Bronchial epithelial cell (primary cell): ENCODE data around the gene MT1E. TPM values are rescaled to one million over a fixed set of nuclear protein-coding genes. Genes with fewer than 3 reads are reported as not detected.
"Not testable (repeated sequence)": the region's sequence is repeated elsewhere in the genome, so short reads cannot be mapped to it uniquely, and the experiment has no call there.

ENCODE experiments used
- DNase-seq: peaks from one replicate; pipeline ENCODE4 v3.0.0-alpha.2; 2010; ENCODE audit warnings: low read depth
- FAIRE-seq: peaks from 2 replicates; lab custom pipeline; 2011; peaks lifted over from hg19 to GRCh38; lab: Jason Lieb, UNC
- H3K27me3 ChIP-seq: 2 replicates; pipeline ENCODE4 v1.5.1; 2011; ENCODE audit warnings: low read length; ENCODE audit not compliant: control insufficient read depth, insufficient read depth
- H3K36me3 ChIP-seq: 2 replicates; pipeline ENCODE4 v1.5.1; 2011; ENCODE audit warnings: low read length; ENCODE audit not compliant: control insufficient read depth, insufficient read depth
- H3K4me3 ChIP-seq: 2 replicates; pipeline ENCODE4 v1.5.1; 2011; ENCODE audit warnings: mild to moderate bottlenecking, low read depth, low read length, control low read depth
- CTCF ChIP-seq: IDR thresholded peaks from 2 replicates; pipeline ENCODE4 v1.5.1; 2011; ENCODE audit warnings: mild to moderate bottlenecking, moderate library complexity, low read length, control low read depth, inconsistent platforms; ENCODE audit not compliant: insufficient read depth, severe bottlenecking
- total RNA-seq: library from RNA; depleted of rRNA; stranded (reverse); fragments of >200 nt; gene quantifications from 2 replicates; pipeline ENCODE4 v1.2.1, GENCODE V29; 2014

Gene MT1E
- total RNA-seq, 1 donor from 2014 or later = 60.8 TPM

DNA sequence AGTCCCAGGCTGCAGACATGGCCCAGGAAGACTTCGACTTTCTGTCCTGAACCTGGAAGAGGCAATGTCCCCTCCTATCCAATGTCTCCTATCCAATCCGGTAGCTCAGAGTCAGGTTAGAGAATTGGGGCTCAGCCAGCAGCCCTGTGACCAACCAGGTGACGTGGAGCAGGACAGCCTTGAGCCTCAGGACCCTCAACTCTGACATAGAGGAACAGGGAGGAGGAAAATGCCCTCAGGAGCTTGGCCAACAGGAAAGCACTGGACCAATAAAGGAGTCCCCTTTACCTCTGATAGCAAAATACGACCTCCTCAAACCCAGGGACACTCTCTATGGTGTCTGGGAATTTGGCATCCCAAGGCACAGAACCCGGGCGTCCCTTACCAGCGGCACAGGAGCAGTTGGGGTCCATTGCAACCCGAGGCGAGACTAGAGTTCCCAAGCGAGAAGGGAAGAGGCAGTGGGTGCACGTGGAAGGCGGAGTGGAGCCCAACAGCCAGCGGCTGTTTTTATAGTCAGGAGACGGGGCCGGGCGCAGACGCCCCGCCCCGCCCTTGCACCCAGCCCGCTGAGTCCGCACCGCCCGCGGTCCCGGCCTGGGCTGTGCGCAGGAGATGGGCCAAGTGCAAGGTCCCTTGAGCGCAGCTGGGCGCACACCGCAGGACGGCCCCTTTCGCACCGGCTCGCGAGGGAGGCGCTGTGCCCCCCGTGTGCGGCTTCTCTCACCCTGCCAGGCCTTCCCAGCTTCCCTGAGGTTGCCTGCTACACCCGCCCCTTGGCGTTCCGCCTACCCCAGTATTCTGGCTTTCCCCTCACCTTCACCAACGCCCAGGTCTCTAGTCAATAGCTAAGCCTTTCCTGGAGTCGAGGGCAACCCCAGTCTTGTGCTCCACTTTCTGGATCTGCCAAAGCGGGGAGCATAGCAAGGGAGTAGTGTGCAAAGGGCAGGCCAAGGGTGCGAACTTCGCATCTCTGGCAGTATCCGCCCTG is 42.3 kb downstream of the MT1E start, which contains the start of gene MT1G:
Gene MT1G, minus strand, starts transcription at position 485 of the 991 bp plus-strand sequence. Its CDS starts 72 bp downstream, at position 413.
- no peak for FAIRE-seq

DNA sequence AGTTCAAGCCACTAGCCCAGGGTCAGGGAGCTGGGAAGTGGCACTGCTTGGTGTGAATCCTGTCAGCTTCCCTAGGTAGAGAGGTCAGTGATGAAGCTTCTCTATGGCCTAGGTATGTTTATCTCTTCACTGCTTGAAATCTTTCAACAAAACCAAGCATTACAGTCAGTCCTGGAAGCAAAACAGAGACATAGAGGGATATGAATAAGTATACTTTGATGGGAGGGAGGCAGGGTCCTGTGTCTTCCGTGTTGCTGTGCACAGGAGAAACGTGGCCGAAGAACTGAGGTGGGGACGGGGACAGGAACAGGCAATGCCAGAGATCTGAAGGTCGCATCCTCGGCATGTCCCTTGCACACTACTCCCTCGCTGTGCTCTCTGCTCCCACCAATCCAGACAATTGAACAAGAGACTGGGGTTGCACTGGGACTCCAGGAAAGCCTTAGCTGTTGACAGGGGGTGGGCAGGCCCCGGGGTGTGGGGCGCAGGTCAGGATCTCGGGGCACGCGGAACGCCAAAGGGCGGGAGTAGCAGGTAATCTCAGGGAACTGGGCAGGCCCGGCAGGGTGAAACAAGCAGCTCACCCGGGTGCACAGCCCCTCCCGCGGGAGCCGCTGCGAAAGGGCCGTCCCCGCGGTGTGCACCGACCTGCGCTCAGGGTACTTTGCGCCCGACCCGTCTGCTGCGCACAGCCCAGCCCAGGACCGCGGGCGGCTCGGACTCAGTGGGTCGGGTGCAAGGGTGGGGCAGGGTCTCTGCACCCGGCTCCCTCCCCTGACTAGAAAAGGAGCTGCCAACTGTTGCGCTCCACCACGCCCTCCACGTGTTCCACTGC is 43.6 kb downstream of the MT1E start, which contains the start of gene MT1H:
Gene MT1H, plus strand, starts transcription at position 810 of the 835 bp plus-strand sequence. CDS start 71 bp downstream, outside the sequence.
- DNase-seq (no peak), FAIRE-seq (no peak)
- TF ChIP-seq CTCF = no peak
- H3K27me3 ChIP-seq = peaks cover 25% of the 10 kb centered on the region
- H3K36me3 ChIP-seq = no peaks in the 10 kb centered on the region
- H3K4me3 ChIP-seq = no peak within 1 kb of the TSS

More for the DNA sequence above, 42.3 kb downstream of the MT1E start, which contains the start of gene MT1G:
- no peak for DNase-seq
- peaks cover 25% of the 10 kb centered on the region for H3K27me3 ChIP-seq
- no peaks in the 10 kb centered on the region for H3K36me3 ChIP-seq
- no peak for TF ChIP-seq CTCF
- no peak within 1 kb of the TSS for H3K4me3 ChIP-seq

DNA sequence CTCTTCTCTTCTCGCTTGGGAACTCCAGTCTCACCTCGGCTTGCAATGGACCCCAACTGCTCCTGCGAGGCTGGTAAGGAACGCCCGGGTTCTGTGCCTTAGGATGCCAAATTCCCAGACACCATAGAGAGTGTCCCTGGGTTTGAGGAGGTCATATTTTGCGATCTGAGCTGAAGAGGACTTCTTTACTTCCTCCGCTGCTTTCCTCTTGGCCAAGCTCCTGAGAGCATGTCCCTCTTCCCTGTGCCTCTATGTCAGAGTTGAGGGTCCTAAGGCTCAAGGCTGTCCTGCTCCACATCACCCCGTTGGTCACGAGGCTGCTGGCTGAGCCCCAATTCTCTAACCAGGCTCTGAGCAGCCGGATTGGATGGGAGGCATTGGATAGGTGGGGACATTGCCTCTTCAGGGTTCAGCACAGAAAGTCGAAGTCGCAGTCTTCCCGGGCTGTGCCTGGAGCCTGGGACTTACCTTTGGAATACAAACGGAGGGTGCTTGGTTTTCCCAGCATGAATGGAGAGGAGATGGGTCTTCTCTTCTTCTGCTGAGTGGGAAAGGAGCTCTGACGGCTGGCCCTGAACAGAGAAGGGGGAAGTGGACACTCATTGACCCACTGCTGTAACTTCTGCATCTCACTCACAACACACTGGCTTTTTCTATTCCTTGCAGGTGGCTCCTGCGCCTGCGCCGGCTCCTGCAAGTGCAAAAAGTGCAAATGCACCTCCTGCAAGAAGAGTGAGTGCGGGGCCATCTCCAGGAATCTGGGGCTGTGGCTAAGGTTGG is 44.4 kb downstream of the MT1E start:
- Histone ChIP-seq H3K4me3 (no peak overlapping the region), H3K36me3 (no peaks in the 10 kb centered on the region), H3K27me3 (peaks cover 25% of the 10 kb centered on the region)
- FAIRE-seq = no peak
- DNase-seq = no peak
- no peak for TF ChIP-seq CTCF

DNA sequence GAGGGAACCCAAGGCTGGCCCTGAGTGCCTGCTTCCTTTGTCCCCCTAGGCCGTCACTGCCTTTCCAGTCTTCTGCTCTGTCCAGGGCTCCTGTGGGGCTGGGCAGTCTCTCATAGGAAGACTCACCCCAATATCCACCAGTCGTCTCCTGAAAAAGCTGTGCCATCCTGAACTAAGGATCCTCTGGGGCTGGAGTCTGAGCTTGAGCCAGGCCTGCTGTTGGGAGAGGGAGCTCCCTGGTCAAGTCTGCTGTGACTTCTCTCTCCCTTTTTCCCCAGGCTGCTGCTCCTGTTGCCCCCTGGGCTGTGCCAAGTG is 45.0 kb downstream of the MT1E start:
- DNase-seq = no peak
- Histone ChIP-seq H3K36me3 (no peaks in the 10 kb centered on the region), H3K27me3 (peaks cover 25% of the 10 kb centered on the region), H3K4me3 (no peak overlapping the region)
- FAIRE-seq = no peak
- no peak for TF ChIP-seq CTCF

DNA sequence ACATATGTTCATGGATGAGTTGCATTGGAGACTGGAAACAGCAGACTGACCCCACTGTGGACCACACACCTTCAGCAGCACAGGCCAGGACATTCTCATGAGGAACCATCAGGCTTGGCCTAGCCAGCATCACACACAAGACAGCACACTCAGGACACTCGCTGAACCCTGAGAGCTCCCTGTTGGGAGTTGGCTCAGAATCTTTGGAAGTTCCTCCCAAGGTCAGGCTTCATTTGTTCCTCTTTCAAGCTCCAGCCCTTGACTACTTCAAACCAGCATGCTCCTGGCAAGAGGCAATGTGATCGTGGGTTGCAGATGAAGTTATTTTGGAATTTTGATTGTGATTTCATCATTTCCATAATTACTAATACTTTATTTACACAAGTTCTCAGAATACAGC is 46.1 kb downstream of the MT1E start:
- H3K36me3 ChIP-seq, H3K4me3 ChIP-seq: not testable (repeated sequence)
- DNase-seq = peak; percentile 46
- H3K27me3 ChIP-seq = peaks cover 25% of the 10 kb centered on the region
- FAIRE-seq = peak; percentile 88

GRCh38 chr16:56672171-56672570 is 46.6 kb downstream of the MT1E start:
- H3K36me3 ChIP-seq, H3K4me3 ChIP-seq, DNase-seq, FAIRE-seq: not testable (repeated sequence)
- H3K27me3 ChIP-seq = peaks cover 21% of the 10 kb centered on the region
